Measurements from ENCODE around the gene CNTFR. TPM values are rescaled to one million over a fixed set of nuclear protein-coding genes. Genes with fewer than 3 reads are reported as not detected.
A peak's percentile ranks its signal among the peaks of the same experiment; 100 is the strongest.

Gene CNTFR
- total RNA-seq, 2 donors from 2014 or later: 0.34 TPM; not detected in 1

DNA sequence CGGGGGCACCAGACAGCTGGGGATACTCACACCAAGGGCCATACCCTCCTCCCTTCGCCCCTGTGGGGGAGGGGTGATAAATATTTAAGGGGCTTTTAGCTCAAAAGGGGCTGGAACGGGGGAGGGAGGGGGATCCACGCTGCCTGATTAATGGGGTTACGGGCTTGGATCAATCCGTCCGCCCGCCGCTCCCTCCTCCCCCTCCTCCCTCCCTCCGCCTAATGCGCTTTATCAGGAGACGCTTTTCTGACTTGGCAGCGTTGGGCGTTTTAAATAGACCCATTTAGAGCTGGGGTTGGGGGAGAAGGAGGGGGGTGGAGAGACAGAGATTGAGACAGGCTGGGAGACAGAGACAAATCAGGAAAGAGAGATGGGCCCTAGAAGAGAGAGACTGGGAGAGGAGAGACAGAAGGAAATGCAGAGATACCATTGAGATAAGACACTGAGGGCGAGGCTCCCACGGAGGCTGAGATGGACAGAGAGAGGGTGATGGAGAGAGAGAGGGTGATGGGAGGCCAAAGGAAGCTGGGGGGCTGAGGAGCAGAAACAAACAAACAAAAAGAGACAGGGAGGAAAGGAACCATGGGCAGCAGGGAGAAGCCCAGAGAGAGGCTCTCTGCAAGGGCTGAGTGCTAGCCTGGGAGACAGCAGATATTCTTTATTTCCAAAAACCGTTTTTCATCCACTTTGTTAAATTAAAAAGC, 10.3 kb downstream of the CNTFR start:
- H3K9me3 Mint-ChIP-seq: no peaks in the 10 kb centered on the region
- ATAC-seq: no peak
- DNase-seq (ENCODE audit: low spot score in 2 of 2): no peak
- H3K36me3 Mint-ChIP-seq: no peaks in the 10 kb centered on the region
- no peak overlapping the region for H3K27ac Mint-ChIP-seq

DNA sequence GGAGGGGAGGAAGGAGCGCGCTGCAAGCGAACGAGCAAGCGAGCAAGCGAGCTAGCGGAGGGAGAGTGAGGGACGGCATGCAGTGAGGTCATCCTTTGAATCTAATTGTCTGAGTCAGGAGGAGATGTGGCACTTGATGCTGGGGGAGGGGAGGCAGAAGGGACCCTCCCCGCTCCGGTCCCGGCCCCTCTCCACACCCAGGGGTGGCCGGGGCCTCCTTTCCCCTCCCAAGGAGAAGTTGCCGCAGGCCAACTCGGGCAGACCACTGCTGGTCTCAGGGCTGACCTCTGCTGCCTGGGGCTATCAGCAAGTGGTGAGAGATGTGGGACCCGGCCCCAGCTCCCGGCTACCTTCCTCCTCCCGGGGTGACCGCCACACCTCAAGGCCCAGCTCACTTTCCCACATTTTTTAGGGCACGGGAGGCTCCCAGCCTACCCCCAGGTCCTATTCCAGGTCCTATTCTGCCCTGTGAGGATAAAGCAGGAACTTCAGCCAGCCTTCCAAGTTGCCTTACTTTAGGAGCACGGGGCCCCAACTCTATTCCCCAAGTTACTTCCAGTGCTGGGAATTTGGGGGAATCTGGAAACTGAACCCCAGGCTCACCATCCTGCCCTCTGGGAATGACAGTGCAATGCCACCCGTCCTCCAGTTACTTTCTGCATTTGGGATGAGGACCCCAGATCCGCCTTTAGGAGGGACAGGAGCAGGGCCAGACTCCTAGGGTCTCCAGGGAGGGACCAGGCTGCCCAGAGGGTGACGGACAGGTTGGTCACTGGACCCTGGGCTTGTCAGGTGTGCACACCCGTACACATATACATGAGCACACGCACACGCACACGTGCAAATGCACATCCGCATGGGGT, 11.1 kb downstream of the CNTFR start:
- H3K9me3 Mint-ChIP-seq: no peaks in the 10 kb centered on the region
- no peaks in the 10 kb centered on the region for H3K36me3 Mint-ChIP-seq
- H3K27ac Mint-ChIP-seq: no peak overlapping the region
- DNase-seq (ENCODE audit: low spot score in 2 of 2) (no peak), ATAC-seq (peak; percentile 46 to 49)

DNA sequence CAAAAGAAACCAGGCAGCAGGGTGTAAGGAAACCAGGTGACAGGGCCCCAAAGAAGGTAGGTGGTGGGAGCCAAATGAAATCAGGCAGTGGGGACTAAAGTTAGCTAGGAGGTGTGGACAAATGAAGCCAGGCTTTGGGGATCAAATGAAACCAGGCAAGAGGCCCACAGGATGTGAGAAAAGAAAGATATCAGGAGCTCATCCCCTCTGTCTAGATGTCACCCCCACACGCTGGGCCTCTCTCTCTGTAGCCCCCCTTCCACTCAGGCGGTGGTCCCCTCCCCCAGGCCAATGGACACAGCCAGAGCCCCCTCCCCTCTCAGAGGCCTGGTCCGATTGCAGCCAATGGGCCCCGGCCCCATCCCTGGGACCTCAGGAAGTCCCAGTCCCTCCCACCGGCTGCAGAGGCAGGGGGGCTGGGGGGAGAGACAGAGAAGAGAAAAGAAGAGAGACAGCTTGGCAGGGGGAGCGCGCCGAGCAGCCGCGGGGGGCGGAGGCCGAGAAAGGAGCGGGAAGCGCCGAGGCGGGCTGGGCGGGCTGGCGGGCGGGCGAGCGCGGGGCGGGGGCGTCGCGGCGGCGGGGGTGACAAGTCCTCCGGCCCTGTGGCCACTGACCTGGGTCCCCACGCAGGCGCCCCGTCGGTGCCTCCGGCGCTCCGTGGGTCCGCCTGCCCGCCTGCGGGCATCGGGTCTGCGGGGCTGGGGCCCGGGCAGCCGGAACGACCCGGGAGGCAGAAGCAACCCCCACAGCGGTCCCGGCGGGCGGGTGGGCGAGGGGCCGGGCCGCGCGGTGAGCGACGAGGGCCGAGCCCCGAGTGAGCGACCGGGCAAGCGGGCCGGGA, 11.9 kb downstream of the CNTFR start:
- no peak for ATAC-seq
- no peak overlapping the region for H3K27ac Mint-ChIP-seq
- no peaks in the 10 kb centered on the region for H3K9me3 Mint-ChIP-seq
- no peak for DNase-seq (ENCODE audit: low spot score in 2 of 2)
- no peaks in the 10 kb centered on the region for H3K36me3 Mint-ChIP-seq

DNA sequence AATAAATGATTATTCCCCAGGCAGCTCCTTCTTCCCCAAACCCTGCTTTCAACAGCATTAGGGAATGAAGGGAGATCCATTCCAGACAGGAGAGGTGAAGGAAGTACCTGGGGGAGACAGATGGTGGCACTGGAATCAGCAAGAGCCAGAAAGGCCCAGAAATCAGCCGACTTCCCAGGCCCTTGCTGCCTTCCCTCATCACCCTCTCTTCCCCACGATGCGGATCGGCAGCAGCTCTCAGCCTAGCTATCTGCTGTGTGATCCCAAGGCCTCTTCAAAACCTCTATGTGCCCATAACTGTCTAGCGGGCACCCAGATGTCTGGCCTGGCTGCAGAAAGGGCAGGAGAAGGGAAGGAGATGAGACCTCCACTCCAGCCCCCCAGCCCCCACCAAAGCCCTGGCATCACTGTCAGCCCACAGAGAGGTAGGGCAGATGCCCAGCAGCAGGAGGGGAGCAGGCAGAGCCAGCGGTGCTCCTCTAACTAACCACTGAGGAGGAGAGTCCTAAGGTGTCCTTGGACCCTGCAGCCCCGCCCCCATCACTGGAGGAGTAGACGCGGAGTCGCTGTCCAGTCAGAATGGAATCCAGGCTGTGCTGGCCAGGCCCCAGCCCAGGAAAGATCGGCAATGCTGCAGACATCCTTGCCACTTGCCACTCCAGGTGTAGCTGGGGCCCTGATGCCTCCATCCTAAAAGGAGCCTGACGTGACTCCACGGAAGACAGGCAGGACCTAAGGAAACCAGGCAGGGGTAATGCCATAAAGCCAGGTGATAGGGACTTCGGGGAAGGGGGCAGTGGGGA, 12.7 kb downstream of the CNTFR start:
- Mint-ChIP-seq H3K9me3 (no peaks in the 10 kb centered on the region), H3K36me3 (no peaks in the 10 kb centered on the region), H3K27ac (no peak overlapping the region)
- DNase-seq (ENCODE audit: low spot score in 2 of 2) (no peak), ATAC-seq (no peak)

DNA sequence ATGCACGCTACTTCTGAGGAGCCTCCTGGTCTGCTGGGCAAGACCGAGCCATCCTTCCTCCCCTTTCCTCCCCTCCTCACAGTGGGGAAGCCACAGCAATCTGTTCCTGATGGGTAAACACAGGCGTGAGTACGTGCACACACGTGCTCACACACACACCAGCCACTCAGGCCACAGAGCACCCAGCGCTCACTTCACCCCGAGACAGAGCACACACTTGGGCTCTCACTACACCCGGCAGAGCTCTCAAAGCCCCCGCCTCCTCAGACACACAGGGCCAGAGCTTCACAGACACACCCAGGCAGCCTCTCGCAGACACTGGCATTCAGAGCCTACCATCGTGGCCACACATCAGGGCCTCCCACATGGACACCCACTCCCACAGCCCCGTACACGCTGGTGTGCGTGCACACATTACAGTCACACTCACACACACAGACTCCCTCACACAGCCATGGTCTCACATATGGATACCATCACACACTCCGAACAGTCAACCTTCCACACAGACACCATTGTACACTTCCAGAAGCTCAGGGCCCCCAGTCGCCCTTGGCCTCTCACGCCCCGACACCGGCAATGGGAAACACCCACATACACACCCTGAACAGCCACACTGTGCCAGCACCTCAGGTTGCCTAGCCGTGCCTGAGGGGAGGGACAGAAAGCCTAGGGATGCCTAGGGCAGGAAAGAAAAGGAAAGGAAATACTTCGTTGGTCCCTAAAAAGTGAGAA, 13.5 kb downstream of the CNTFR start:
- DNase-seq (ENCODE audit: low spot score in 2 of 2) (no peak), ATAC-seq (peak in 1 of 2 donors; percentile 23)
- no peaks in the 10 kb centered on the region for H3K9me3 Mint-ChIP-seq
- no peak overlapping the region for H3K27ac Mint-ChIP-seq
- no peaks in the 10 kb centered on the region for H3K36me3 Mint-ChIP-seq

DNA sequence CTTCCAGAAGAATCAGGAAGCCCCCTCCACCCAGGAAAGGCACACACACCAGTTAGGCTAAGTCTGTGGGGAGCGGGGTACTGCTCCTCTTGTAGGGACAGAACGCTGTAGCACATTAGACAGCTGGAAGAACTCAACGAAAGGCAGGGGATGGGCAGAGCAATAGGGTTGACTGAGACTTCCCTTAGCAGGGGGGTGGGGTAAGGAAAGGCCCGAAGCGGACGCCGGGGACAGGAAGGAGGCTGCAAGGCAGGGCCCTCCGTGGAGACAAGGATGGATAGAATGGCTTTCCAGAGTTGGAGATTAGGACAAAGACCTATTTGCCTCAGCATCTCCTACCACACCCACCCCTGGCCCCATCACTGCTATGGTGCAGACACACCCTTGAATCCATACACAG, 14.3 kb downstream of the CNTFR start:
- H3K36me3 Mint-ChIP-seq: no peaks in the 10 kb centered on the region
- H3K27ac Mint-ChIP-seq: no peak overlapping the region
- ATAC-seq: no peak
- no peaks in the 10 kb centered on the region for H3K9me3 Mint-ChIP-seq
- no peak for DNase-seq (ENCODE audit: low spot score in 2 of 2)

DNA sequence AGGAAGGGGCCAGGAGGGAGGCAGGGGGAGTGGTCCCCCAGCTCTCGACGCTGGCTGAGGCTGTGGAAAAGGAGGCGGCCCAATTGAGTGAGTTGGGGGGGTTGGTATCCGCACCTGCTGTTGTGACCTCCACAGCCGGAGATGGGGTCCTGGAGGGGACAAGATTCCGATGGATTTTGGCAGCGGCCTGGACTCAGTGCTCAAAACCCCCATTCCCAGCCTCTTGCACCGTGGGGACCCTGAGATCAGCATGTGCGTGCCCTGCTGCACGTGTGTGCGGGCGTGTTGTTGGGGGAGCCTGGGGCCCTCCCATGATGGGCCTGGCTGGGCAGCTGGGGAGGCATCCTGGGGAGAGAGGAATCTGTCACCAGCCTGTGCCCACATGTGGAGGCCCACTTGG, 15.0 kb downstream of the CNTFR start:
- Mint-ChIP-seq H3K27ac (no peak overlapping the region), H3K9me3 (no peaks in the 10 kb centered on the region), H3K36me3 (no peaks in the 10 kb centered on the region)
- ATAC-seq (no peak), DNase-seq (ENCODE audit: low spot score in 2 of 2) (no peak)

DNA sequence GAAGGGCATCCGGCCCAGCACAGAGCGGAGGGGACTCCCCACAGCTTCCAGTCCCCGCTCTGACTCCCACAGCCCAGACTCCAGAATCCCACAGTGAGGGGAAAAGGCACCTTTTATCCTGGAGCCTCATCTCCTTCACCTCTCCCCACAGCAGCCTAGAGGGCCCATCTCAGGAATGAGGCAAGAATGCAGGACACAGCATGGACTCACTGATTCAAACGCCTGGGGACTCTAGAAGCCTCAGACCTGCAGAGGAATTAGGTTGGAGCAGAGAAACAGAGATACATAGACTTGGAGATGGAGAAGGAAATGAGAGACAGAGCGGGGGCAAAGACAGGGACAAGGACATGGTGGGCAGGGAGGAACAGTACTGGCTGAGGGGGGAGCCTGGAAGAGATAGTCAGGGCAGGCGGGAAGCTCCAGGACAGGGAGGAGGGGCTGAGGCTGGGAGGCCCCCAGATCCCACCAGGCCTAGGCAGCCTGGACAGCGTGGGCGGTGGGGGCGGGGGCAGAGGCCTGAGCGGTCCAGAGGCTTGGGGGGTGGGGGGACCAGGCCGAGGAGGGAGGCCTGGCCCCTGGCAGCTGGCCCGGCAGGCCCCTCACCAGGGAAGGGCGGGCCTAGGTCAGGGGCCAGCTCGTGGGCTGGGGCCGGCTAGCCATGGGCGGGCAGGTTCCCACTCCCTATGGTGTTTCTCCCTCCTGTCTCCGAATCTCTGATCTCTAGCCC, 15.8 kb downstream of the CNTFR start:
- DNase-seq (ENCODE audit: low spot score in 2 of 2) (no peak), ATAC-seq (no peak)
- H3K27ac Mint-ChIP-seq: no peak overlapping the region
- no peaks in the 10 kb centered on the region for H3K36me3 Mint-ChIP-seq
- no peaks in the 10 kb centered on the region for H3K9me3 Mint-ChIP-seq

DNA sequence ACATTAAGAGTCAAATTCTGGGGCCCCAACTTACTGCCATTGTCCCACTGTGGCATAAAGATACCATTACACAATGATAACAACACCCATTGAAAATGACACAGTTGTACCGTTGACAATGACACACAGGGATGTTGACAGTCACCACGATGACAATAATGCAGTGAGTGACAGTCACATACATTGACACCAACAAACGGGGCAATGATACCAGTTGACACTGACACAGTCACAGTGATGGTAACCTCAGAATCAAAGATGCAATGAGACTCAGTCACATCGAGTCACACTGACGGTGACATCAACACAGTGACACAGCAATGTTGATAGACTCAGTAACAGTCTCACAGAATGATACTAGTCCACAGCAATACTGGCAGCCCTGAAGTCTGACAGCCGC, 16.9 kb downstream of the CNTFR start:
- H3K36me3 Mint-ChIP-seq: no peaks in the 10 kb centered on the region
- peak; percentile 46 to 56 for ATAC-seq
- H3K27ac Mint-ChIP-seq: no peak overlapping the region
- H3K9me3 Mint-ChIP-seq: no peaks in the 10 kb centered on the region
- DNase-seq (ENCODE audit: low spot score in 2 of 2): no peak

DNA sequence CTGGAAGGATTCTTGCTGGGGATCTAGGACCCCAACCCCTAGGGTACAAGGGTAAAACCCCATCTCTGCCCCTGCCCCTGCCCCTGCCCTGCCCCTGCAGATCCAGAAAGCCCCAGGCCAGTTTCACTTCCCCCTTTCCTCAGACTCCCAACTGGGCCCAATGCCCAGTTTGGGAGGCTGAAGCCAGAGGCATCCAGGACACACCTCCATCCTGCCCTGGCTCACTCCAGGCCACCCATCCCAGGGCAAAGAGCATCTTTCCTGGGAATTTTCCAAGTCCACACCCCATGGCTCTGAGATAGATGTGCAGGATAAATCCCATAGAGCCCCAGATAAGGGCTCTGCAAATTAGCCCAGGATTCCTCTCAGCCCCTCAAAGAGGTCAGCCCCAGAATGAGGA, 17.4 kb downstream of the CNTFR start:
- no peaks in the 10 kb centered on the region for H3K9me3 Mint-ChIP-seq
- ATAC-seq: no peak
- H3K27ac Mint-ChIP-seq: no peak overlapping the region
- H3K36me3 Mint-ChIP-seq: no peaks in the 10 kb centered on the region
- no peak for DNase-seq (ENCODE audit: low spot score in 2 of 2)

DNA sequence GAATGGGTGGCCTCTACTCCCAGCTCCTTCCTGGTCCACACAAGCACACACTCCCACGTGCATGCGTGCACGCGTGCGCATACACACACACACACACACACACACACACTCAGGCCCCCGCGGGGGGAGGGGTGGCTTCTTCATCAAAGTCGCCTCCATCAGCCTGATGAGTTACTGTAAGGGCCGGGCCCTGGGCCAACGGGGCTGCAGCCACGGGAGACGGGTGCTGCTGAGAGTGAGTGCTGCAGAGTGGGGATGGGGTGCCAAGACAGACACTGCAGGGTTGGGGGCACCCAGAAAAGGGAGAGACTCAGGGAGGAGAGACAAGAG, 18.1 kb downstream of the CNTFR start:
- Mint-ChIP-seq H3K9me3 (no peaks in the 10 kb centered on the region), H3K27ac (no peak overlapping the region), H3K36me3 (no peaks in the 10 kb centered on the region)
- DNase-seq (ENCODE audit: low spot score in 2 of 2): no peak
- no peak for ATAC-seq

DNA sequence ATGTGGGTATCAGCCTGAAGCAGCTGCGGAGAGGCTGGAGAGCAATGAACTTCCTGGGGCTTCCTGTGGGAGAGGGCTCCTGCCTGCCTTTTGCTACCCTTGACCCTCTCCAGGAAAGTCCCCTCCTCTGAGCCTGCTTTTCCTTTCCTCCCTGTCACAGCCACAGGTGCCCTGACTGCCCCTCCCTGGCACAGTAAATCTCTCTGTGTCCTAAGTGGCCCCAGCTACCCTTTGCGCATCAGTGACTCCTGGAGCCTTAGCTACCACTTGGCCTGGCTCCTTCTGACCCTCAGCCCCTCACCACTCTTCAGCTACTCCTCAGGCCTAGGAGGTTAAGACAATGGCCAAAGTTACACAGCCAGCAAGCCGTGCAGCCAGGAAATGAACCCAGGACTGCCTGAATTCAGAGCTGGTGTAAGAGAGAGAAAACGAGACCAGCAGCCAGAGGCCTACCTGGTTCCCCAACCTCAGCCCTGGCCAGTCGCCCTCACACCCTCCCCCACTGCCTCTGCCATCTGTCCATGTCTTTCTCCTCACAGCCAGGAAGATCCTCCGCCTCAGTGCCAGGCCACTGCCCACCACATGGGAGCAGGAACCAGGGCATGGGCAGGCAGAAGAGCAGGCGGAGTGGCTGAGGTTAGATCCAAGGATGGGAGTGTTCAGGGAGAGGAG, 18.6 kb downstream of the CNTFR start:
- H3K9me3 Mint-ChIP-seq: no peaks in the 10 kb centered on the region
- H3K36me3 Mint-ChIP-seq: no peaks in the 10 kb centered on the region
- DNase-seq (ENCODE audit: low spot score in 2 of 2) (no peak), ATAC-seq (no peak)
- no peak overlapping the region for H3K27ac Mint-ChIP-seq

DNA sequence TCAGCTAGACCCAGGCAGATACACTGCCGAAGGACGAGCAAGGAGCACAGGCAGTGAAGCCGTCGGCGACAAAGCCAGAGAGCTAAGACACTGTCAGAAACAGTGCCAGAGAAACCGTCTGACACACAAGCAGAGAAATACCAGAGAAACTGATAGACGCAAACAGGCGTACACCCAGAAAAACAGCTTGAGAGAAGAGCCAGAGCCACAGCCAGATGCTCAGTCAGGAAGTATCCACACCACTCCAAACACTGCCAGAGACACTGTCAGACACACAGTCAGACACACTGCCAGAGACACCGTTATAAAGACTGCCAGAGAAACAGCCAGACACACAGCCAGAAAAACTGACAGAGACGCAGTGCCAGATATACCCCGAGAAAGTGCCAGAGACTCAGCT, 19.1 kb downstream of the CNTFR start:
- H3K9me3 Mint-ChIP-seq: no peaks in the 10 kb centered on the region
- no peak overlapping the region for H3K27ac Mint-ChIP-seq
- ATAC-seq (no peak), DNase-seq (ENCODE audit: low spot score in 2 of 2) (no peak)
- H3K36me3 Mint-ChIP-seq: no peaks in the 10 kb centered on the region

DNA sequence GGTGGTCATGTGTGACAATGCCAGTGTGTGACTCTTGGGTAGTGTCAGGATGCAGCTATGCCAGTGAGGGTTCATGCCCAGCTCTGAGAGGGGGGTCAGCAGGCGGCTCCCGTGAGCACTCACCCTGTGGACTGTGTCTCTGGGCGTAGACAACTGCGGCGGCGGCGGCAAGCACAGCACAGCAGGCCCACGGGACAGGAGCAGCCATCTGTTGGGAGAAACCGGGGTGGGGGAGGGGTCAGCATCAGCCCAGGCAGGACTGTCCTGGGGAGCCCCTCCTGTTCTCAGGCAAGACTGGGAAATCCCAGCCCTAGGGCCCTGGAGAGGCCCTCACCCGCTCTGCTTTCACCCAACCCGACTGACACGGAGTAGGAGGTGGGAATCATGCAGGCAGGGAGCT, 20.8 kb downstream of the CNTFR start:
- Mint-ChIP-seq H3K27ac (no peak overlapping the region), H3K36me3 (no peaks in the 10 kb centered on the region), H3K9me3 (no peaks in the 10 kb centered on the region)
- no peak for ATAC-seq
- no peak for DNase-seq (ENCODE audit: low spot score in 2 of 2)

DNA sequence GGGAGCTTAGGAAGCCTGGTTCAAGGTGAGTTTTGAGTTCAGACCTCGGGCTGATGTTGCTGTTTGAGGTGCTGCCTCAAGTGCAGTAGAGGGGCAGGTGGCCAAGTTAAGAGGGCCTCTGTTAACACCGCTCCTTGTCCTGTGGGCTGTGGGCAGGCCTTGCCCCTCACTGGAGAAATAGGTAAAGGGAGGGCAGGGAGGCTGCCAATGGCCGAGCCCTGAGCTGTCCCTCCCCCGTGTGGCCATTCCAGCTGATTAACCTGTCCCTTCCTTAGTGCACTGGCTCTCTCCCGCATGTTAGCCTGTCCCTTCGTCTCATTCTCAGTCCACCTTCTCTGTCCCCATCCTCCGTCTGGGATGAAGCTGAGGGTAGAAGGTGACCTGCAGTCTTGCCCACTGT, 21.4 kb downstream of the CNTFR start:
- no peak for ATAC-seq
- no peak for DNase-seq (ENCODE audit: low spot score in 2 of 2)
- Mint-ChIP-seq H3K36me3 (no peaks in the 10 kb centered on the region), H3K27ac (no peak overlapping the region), H3K9me3 (no peaks in the 10 kb centered on the region)

Data from activated naive CD4-positive, alpha-beta T cell treated with anti-CD3 and anti-CD28 coated beads, Interleukin-2, amount 50 U/mL, for 72 hours (primary cell).